GM18526 (cell line): ENCODE measurements around the gene PBX3.

Source experiments
- POLR2A ChIP-seq: IDR thresholded peaks from 3 replicates; pipeline ENCODE4 v1.6.1; 2011; ENCODE audit not compliant: insufficient read length; ENCODE audit errors: extremely low read depth

PBX3 gene

DNA sequence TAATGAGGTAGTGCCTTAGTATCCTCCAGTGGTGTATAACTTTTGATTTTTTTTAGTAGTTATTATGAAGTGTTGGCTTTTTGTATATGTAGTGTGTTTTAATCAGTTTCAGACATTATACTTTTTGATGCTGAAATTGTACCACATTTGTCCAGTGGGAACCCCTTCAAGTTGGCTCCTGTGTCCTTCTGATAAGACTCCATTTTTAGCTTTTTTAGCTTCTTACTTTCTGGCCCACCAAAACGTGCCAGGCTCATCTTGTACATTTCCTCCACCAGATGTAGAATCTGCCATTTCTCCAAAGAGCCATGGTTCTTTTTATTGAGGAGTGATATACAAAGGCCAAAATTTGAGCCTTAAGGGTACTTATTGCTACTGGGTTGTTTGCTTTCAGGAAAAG, 84.4 kb downstream of the PBX3 start:
- TF ChIP-seq POLR2A = no peak

DNA sequence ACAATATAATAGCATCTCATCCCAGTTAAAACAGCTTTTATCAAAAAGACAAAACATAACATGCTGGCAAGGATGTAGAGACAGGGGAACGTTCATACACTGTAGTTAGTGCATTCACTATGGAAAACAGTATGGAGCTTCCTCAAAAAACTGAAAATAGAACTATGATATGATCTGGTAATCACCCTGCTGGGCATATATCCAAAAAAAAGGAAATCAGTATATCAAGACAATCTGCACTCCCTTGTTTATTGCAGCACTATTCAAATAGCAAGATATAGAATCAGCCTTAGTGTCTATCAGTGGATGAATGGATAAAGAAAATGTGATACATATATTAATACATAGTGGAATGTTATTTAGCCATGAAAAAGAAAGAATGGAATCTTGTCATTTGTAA, 88.5 kb downstream of the PBX3 start:
- no peak for TF ChIP-seq POLR2A

DNA sequence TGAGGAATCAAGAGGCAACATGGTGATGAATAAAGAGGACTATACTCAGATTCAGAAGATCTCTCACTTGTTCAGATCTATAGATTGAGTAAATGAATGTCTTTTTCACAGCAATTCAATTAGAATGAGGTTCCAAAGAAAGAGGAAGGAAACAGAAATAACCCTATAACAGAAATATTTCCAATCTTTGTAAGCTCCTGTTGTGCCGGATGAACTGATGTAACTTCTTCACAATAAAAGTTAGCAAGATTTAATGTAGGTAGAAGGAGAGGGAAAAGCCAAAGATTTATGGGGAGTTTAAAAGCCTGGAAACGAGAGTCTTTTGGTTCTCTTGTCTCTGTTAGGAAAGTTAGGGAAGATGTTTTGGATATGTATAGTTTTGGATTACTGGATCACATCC, 92.1 kb downstream of the PBX3 start:
- no peak for TF ChIP-seq POLR2A

DNA sequence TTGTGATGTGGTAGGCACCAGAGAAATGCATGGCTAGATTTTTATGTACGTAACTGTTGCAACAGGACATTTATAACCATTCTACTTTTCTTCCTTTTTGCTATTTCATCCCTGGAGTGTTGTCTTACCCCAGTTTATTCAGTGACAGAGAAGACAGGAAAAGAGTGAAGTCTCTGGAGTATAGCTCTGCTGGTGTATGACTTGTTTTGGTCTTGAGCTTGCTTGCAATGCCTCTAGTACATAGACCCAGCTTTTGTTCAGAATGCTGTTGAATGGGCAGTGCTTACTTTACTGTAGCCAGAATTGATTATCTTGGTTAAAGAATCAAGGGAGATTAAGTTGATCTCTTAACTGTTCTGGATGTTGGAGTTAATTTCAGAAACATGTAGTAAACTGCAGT, 94.3 kb downstream of the PBX3 start:
- no peak for TF ChIP-seq POLR2A

DNA sequence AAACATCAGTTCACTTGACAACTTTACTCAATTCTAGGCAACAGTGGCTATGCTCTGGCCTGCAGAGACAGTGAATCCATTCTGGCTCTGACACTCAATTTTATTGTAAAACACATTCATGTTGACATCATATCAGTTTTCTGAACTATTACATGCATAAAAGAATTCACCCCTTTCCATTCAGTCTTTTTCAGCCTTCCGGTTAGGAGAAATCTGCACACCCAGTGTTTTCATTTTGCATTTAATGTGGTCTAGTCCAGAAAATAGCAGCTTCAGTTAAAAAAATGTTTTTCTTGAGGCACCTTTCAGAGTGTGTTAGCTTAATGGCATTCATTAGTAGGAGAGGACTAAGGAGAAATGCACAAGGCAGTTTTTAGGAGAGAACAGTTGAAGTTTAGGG, 95.1 kb downstream of the PBX3 start:
- TF ChIP-seq POLR2A = no peak

DNA sequence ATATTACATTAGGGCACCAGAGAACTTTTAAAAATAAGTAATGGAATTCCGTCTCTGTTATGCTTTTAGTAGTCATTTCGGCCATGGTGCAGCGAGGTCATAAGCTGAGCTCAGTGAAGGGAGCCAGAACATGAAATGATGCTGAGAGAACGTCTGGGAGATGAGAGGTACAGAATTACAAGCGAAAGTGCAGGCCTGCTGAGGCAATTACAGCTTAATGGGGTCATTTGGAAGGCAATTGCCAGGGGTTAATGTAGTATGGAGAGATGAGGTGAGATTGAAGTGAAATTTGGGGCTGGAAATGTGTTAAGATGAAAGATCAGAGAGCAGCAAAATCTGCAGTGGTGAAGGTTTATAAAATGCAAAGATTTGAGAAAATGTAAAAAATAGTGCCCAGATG, 96.5 kb downstream of the PBX3 start:
- TF ChIP-seq POLR2A = no peak

DNA sequence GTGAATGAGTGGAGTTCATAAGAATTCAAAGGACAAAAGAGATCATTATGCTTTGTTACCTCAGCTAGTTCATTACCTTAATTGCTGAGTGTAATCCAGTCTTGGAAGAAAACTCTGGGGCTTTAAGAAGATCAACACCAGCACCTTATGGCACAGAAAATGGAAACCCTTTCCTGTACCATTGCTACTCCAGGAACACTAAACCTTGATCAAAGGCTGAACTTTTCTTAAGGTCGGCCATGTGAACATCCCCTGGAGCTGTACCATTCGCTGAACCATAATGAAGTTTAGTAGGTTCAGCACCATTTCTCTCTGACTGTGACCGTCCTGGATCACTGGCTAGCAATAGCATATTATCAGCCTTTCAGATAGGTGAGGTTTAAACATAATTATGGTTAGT, 97.4 kb downstream of the PBX3 start:
- TF ChIP-seq POLR2A = no peak

DNA sequence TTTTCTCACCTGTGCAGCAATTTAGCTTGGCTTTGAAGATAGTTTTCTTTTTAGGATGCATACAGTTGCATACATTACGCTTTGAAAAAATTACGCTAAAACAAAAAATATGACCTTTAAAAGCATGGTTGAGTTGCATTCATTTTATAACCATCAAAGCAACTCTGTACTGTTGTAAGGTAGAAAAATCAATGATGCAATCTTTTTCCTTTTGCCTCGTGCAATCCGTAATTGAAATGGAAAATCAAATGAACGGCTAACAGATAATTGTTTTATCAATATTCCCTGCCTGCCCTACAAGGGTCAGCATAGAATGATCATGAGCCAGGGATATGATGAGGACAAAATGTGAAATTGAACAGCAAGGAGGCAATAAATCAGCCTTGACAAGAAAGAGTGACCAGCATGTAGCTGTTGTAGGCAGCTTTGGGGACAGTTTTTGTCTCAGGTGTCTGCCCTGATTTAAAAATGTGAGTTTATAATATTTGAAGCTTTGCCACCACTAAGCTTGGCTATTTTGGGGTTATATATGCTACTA, 98.2 kb downstream of the PBX3 start:
- no peak for TF ChIP-seq POLR2A

DNA sequence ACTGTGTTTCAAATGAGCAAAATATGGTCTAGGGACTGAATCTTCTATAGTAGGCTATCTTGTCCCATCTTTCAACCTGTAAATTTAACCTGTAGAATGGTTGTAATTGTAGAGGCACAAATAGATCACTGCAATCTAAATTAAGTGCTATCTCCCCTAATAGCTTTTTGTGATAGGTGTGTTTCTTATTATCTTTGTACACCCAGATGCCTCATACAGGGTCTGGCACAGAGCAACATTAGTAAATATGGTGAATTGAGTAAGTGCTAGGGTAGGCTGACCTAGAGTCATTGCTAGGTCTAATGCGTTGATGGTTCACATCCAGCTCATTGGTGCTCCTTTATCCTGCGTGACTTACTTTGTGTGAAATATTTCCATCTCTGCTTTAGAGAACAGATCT, 100.6 kb downstream of the PBX3 start:
- no peak for TF ChIP-seq POLR2A

DNA sequence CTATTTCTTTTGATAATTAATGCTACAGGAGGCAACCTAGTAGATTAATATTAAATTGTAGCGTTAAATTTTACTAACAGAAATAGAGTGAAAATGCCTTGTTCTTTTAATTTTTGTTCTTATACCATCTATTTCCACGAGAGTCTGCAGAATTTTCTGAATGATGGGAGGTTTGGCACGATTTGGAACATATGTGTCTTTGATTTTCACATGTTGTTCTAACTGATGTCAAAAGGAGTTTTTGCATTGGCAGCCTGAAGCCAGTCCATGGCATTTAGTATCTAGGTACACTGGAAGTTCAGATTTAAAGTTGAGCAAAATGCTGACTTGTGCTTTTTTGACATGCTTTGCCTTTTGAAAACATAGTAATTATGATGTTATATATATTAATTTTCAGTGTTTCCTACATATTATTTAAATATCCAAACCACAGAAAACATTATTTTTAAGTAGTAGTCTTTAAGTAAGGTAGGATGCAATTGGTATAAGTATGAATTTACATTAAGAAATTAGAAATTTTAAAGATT, 103.0 kb downstream of the PBX3 start:
- no peak for TF ChIP-seq POLR2A

DNA sequence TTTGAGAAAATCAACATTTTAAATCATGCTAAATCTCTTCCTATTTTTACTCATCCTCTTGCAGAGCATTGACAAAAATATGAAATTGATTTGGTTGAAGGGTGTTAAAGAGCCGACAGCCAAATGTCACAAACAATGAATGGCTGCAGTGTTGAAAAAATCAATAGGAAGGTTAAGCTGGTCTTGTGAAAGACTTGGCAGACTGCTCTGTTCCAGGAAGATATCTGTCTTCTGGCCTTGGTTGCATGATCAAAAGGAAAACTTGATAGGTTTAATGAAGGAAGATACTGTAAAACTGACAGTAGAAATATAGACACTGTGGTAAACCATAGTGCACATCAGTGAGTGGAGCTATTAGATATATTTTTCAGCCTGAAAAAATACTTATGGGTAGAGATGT, 103.6 kb downstream of the PBX3 start:
- TF ChIP-seq POLR2A = no peak

DNA sequence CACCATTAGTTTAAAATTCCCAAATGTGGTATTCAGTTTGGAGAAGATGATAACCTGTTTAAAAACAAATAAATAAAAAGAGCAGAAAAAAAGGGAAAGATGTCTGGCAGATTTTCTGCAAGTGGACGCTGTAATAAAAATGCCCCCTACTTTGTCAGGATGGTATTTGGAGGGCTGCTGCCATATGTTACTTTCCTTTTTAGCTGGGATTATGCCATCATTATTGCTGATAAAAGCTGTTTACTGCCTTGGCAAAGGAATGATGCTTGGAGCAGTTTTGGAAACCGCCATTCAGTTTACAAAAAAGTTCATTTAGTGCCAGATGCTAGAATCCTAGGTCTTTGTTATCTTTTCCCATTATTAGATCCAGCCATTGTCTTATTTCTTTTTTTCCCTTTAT, 104.8 kb downstream of the PBX3 start:
- no peak for TF ChIP-seq POLR2A

DNA sequence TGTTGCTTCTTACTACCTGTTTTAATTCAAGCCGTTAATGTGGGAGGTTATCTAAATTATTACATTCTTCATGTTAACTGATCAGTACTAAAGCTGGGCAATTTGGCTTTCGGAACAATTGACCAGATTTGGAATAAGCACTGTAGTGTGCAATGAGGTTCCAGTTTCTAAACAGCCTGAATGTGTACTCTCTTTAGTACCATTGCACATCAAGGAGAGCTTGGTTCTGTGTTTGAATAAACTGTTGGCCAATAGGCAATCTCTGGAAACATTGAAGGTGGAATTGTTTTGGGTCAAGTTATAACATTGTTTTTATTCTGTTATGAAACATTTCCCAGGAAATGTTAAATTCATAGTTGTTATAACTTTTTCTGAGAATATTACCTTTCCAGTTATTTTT, 105.2 kb downstream of the PBX3 start:
- no peak for TF ChIP-seq POLR2A

DNA sequence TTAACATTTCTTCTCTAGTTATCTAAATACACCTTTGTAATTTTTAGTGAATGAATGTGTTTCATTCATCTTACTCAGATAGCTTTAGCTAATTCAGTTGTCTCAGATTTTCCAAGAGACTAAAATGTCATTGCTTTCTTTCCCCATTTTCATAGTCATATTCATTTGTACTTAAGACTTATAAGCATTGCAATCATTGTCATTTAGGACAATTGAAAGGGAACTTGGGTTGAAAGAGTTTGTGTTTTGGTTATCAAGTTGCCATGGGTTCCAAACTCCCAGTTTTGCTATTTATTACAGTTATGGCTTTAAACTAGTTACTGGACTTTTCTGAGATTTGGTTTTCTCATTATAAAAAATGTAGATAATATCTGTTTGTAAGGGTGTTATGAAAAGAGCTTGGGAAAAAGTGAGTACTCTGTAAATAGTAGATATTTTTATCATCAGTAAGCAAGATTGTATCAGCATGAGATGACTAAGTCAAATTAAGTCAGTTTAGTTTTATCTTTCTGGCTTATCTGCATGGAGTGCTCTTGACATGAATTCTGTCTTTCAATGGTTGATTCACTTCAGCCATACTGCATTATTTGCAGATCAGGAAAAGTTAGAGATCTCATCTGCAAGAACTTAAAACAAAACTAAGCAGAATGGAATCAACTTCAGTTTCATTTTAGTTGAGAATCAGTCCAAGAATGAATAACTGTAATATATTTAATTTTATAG, 107.5 kb downstream of the PBX3 start:
- TF ChIP-seq POLR2A = no peak

DNA sequence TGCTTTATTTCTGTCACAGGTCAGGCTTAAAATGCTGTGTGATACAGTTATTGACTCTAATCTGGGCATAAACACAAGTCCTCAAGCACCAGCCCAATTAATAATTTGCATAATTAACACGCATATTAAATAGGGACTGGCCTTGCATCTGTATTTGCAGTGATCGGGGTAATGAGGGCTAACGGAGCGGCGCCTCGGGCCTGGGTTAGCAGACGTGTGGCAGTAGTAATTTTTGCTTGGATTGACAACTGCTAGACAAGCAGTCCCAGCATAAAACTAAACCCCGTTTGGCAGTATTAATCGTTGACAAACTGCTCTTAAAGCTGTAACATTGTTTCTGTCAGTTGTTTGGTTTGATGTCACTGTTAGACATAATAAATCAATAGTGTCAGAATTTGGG, 109.2 kb downstream of the PBX3 start:
- TF ChIP-seq POLR2A = no peak

DNA sequence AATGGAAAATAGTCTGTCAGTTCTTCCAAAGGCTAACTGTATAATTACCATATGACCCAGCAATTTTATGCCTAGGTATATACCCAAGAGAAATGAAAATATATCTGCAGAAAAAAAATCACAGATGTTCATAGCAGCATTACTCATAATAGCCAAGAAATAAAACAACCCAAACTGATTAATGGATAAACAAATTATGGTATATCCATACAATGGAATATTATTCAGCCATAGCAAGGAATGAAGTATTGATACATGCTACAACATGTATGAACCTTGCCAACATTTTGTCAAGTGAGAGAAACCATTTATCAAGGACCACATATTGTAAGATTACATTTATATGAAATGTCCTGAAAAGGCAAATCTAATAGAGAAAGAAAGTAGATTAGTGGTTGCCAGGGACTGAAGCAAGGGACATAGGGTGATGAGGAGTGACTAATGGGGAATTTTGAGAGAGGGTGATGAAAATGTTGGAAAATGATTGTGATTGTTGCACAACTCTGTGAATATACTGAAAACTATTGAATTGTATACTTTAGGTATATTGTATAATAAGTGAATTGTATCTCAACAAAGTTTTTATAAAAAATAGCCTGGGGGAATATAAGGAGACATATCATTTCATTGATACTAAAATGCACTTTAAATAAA, 114.4 kb downstream of the PBX3 start:
- no peak for TF ChIP-seq POLR2A
